SH-SY5Y (cell line): ENCODE results near the gene SLTM.

Experiments used
- GATA2 ChIP-seq: IDR thresholded peaks from 2 replicates; pipeline ENCODE4 v1.6.1; 2011; ENCODE audit warnings: mild to moderate bottlenecking, low read depth, low read length
- GATA3 ChIP-seq: IDR thresholded peaks from 2 replicates; pipeline ENCODE4 v1.6.1; 2011; ENCODE audit warnings: low read depth, mild to moderate bottlenecking, low read length, moderate library complexity

DNA sequence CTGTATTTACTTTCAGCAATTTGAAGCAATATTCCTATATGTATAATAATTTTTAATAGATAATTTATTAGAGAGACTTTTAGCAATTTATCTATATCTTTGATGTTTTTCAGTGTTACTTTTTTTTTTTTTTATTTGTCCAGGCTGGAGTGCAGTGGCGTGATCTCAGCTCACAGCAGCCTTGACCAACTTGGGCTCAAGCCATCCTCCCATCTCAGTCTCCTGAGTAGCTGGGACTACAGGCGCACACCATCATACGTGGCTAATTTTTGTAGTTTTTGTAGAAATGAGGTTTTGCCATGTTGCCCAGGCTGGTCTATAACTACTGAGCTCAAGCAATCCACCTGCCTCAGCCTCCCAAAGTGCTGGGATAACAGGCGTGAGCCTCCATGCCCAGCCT, 25.3 kb upstream of the SLTM start:
- no peak for TF ChIP-seq GATA2
- no peak for TF ChIP-seq GATA3
